ENCODE results near the gene FOXC1.

The FOXC1 gene

GRCh38 chr6:1609648-1610496 is at the start of gene FOXC1:
FOXC1 (plus strand) TSS chr6:1609915; CDS start chr6:1610446, 531 bp downstream.
- peak; percentile 99 for DNase-seq (ENCODE audit: low spot score)

- no peak for DNase-seq (ENCODE audit: low spot score)
Observed at GRCh38 chr6:1560281-1561058, 49.2 kb upstream of the FOXC1 start.

- no peak for DNase-seq (ENCODE audit: low spot score)
Observed at GRCh38 chr6:1561355-1561754, 48.4 kb upstream of the FOXC1 start.

- DNase-seq (ENCODE audit: low spot score) = no peak
Observed at GRCh38 chr6:1562171-1562955, 47.4 kb upstream of the FOXC1 start.

DNA sequence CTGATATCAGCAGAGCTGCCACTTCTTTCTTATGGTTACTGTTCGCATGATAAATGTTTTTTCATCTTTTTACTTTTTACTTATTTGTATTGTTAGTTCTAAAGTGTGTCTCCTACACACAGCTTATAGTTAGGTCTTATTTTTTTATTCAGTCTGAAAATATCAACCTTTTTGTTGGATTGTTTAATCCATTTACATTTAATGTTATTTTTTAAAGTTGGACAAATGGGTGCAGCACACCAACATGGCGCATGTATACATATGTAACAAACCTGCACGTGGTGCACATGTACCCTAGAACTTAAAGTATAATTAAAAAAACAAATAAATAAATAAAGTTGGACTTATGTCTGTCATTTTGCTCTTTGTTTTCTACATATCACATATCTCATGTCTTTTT is 40.3 kb upstream of the FOXC1 start:
- DNase-seq (ENCODE audit: low spot score) = no peak

GRCh38 chr6:1570848-1571247 is 38.9 kb upstream of the FOXC1 start:
- DNase-seq (ENCODE audit: low spot score) = no peak

GRCh38 chr6:1572892-1573291 is 36.8 kb upstream of the FOXC1 start:
- DNase-seq (ENCODE audit: low spot score) = no peak

DNA sequence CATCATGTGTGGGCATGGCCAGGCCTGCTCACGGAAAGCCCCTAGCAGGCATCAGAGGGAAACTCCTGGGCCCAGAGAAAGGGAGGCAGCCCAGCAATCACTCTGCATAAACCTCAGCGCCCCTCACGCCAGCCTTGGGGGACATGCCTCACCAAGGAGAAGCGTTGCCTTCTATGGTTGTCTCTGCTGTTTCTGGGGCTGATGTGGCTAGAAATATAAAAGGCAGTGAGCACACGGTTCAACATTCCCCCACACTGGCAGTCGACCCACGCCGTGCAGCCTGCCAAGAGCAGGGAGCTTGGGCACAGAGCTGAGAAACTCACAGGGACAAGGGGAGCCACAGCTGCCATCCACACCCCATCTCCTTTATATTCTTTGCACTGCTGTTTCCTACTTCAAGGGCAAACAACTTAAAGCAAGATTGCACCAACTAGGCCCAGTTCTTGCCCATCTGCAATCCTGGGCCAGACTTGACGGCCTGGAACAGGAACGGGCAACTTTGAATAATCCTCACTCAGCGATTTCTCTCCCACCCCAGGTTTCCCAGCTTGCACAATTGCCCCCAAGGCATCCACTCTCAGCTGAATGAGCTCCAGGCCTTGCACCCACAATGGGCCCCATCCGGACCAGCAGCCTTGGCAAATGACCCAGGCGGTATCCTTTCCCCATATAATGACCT is 35.5 kb upstream of the FOXC1 start:
- DNase-seq (ENCODE audit: low spot score) = no peak

- DNase-seq (ENCODE audit: low spot score) = no peak
Observed at GRCh38 chr6:1574890-1575209, 34.9 kb upstream of the FOXC1 start.

DNA sequence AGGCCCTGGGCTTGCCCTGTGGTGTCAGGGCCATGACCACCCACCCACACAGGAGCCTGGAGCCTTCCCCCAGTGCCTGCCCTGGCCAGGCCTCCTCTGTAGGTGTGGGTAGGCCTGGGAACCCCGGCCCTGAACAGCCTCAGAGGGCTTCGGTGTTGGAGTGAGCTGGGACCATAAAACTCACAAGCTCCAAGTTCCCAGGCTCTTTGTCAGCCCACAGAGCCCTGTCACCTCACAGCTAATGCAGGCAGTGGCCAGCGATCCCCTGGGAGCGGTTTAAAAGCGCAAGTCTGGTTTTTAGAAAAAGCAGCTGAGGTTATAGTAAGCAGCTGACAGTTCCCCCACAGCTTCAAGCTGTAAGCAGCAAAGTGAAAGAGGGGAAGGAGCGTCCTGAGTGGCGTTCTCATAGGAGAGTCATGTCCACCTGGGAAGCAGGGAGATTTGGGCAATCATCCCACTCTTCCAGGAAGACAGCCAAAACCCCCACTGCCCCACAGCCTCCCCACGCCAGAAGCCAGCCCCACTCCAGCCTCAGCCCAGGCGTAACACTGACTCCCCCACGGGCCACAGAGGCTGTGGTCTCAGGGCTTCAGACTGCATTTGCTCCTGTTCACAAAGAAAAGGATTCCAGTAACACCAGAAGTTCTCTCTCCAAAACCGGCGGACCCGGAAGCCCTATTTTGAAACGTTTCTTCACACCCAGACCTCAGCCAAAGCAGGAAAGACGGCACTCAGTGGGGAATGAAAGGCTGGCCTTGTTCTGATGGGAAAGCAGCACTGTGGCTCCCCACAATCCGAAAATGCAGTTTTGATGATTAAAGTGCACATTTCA is 34.3 kb upstream of the FOXC1 start:
- DNase-seq (ENCODE audit: low spot score) = peak; percentile 31

DNA sequence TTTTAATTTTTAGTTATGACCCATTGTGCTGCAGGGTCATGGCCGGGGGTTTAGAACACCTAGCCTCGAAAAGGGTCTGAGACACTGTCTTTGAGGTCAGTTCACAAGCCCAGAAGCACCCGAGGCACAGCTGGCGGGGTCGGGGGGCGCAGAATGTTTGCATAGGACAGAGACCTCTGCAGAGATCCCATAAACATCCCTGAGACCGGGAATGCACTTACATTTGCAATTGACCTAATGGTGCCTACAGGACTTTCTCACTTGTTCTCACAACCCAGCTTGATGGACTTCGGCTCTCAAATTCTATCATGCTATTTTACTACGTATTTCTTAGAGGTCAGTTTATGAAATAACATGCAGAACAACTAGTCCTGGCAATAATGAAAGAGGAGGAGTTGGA is 33.5 kb upstream of the FOXC1 start:
- DNase-seq (ENCODE audit: low spot score) = no peak

DNA sequence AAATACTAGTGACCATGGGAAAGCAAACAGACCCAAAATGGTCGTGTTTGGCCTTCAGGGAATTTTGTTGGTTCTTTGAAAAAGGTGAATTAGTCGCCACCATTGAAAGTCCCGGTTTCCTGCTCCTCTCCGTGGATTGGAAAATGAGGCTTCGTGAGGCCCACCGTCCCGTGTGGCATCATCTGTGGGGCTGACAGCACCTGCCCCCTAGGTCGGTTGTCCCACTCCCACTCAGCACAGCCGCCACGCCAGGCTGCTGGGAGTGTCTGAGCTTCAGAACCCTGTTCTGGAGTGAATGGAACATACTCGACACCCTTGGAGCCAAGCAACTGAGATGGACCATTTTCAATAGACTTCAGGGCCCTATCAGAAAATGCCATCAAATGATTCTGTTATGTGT is 33.0 kb upstream of the FOXC1 start:
- no peak for DNase-seq (ENCODE audit: low spot score)

GRCh38 chr6:1577146-1577680 is 32.5 kb upstream of the FOXC1 start:
- no peak for DNase-seq (ENCODE audit: low spot score)

DNA sequence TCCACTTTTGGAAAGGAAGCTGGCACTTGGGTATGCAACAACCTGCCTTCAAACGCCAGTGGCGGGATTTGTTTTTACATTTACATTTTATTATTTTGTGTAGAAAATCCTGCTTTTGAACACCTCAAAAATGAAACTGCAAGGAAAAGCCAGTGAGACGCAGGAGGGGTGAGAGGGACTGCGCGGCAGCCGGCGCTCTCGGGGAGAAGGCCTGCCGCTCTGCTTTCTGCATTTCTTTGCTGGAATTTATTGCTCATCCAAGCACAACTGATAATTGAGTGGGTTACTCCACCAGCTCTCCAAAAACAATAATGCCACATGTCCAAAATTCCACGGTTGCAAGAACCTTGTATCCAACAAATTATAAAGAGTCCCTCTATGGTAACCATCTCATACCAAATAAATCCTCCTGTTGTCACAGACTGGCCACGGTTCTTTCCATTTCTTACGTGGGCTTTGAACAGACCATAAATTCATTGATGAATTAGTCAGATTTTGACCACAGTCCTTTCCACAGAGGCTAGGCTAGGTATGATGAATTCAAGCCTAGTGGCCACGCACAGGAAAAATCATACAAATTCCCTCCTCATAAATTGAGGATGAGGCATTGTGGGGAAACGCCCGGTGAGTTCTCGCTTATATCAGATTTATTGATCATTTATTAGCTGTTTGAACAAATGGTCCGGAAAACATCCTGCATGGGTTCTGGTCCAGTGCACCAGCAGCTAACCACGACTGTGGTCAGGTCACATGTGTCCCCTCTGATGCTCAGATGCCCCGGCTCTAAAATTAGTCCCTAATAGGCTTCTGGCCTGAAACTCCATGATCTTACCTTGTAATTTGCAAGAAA is 31.6 kb upstream of the FOXC1 start:
- DNase-seq (ENCODE audit: low spot score) = no peak

DNA sequence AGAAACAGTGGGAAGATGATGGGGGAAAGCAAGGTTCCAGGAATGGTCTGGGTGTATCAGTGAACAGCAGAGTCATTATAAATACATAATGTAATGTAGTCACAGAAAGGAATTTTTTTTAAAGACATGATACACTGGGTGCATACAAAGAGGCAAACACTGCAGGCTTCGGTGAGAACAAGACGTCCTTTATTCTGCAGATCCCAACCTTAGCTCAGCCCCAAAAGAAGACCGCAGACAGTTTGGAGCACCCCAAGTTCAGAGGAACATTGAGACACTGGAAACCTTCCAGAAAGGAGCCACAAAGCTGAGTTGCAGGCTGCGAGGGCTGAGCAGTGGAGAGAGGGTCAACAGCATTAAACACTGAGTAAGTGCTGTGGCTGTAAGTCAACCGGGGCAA is 30.6 kb upstream of the FOXC1 start:
- no peak for DNase-seq (ENCODE audit: low spot score)

GRCh38 chr6:1580109-1580508 is 29.6 kb upstream of the FOXC1 start:
- peak; percentile 47 for DNase-seq (ENCODE audit: low spot score)

DNA sequence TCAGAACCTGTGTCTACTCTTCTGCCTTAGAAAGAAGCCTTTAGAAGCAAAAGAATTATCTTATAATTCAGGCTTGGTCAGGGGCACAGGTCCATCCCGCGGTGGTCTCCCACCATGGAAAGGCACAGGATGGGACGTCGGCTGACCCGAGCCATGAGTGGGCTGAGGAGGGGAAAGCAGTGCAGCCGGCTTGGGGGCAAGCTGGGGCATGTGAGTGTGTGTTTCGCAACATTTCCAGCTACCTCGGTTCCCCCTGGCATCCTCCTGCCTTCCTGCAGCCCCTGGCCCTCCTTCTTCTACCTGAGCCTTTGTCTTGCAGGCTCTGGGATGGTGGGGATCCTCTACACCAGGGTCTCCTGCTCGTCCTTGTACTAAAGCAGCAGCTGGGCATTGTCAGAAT is 29.1 kb upstream of the FOXC1 start:
- DNase-seq (ENCODE audit: low spot score) = no peak

DNA sequence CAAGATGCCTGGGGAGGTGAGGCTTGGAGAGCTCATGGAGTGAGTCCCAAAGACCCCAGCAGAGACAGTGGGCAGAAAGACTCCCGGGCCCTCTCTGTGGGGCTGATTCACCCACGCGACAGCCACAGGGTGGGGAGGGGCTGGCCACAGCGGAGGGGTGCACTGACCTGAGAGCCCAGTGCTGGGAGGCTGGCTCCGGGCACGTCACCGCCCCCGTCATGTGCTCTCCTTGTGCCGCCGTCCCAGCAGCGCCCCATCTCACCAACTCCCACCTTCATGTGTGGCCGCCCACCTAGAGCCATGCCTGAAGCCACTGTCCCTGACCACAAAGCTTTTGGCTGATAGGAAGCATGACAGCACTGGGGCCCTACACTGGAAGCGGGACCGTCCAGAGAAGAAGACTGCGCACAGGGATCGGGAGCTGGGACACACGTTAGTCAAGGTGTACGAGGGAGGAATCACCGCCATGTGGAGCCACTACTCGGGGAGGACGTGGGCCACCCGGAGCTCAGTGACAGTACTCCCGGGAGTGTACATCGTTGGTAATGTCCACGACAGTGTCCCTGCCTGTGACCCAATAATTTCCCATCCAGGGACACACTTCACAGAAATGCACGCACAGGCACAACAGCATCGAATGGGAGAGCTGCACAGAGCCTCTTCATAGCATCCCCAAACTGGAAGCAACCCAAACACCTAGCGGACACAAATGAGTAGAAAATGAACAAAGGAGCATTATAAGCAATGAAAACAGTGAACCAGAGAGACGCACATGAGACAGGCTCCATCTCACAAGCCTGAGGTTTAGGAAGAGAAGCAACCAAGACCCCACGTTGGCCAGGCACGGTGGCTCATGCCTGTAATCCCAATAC is 28.4 kb upstream of the FOXC1 start:
- DNase-seq (ENCODE audit: low spot score) = no peak

- no peak for DNase-seq (ENCODE audit: low spot score)
Observed at GRCh38 chr6:1584146-1584545, 25.6 kb upstream of the FOXC1 start.
